Mesendoderm (in vitro differentiated cells): ENCODE data around the gene PEF1.

Experiments used
- DNase-seq: peaks from one replicate; pipeline ENCODE4 v3.0.0; 2013
- H2AK5ac ChIP-seq: 2 replicates; pipeline ENCODE4 v1.6.1; 2013; ENCODE audit warnings: low read length, inconsistent platforms
- H2BK120ac ChIP-seq: 2 replicates; pipeline ENCODE4 v1.6.1; 2013; ENCODE audit warnings: low read depth, mild to moderate bottlenecking, low read length, moderate library complexity, mixed read lengths
- H2BK15ac ChIP-seq: replicated peaks from 2 replicates; pipeline ENCODE4 v1.6.1; 2013; ENCODE audit warnings: low read depth, mild to moderate bottlenecking, moderate library complexity
- H2BK5ac ChIP-seq: 2 replicates; pipeline ENCODE4 v1.6.1; 2013; ENCODE audit warnings: low read length, inconsistent platforms
- H3K18ac ChIP-seq: 2 replicates; pipeline ENCODE4 v1.6.1; 2013; ENCODE audit warnings: mild to moderate bottlenecking, low read length, mixed read lengths
- H3K23ac ChIP-seq: one replicate; pipeline ENCODE4 v1.6.1; 2013; ENCODE audit warnings: low read length
- H3K27ac ChIP-seq: 2 replicates; pipeline ENCODE4 v1.5.1; 2013; ENCODE audit warnings: low read depth, mild to moderate bottlenecking, inconsistent platforms, low read length, moderate library complexity
- H3K27me3 ChIP-seq: 2 replicates; pipeline ENCODE4 v1.6.1; 2013; ENCODE audit warnings: low read length, control low read depth, mild to moderate bottlenecking, inconsistent platforms; ENCODE audit not compliant: insufficient read depth, poor library complexity
- H3K36me3 ChIP-seq: 2 replicates; pipeline ENCODE4 v1.6.1; 2013; ENCODE audit warnings: low read length, inconsistent platforms; ENCODE audit not compliant: control insufficient read depth, insufficient read depth
- H3K4ac ChIP-seq: one replicate; pipeline ENCODE4 v1.6.1; 2013; ENCODE audit warnings: low read depth, mild to moderate bottlenecking, low read length, moderate library complexity
- H3K4me1 ChIP-seq: 2 replicates; pipeline ENCODE4 v1.6.1; 2013; ENCODE audit warnings: low read depth, low read length, inconsistent platforms; ENCODE audit not compliant: control insufficient read depth
- H3K4me2 ChIP-seq: 2 replicates; pipeline ENCODE4 v1.6.1; 2013; ENCODE audit warnings: low read length
- H3K4me3 ChIP-seq: 2 replicates; pipeline ENCODE4 v1.5.1; 2013; ENCODE audit warnings: mild to moderate bottlenecking, low read length
- H3K56ac ChIP-seq: one replicate; pipeline ENCODE4 v1.6.1; 2013; ENCODE audit warnings: low read length
- H3K79me1 ChIP-seq: 2 replicates; pipeline ENCODE4 v1.6.1; 2013; ENCODE audit warnings: low read length, inconsistent platforms
- H3K79me2 ChIP-seq: 2 replicates; pipeline ENCODE4 v1.6.1; 2013; ENCODE audit warnings: mild to moderate bottlenecking, low read length; ENCODE audit not compliant: control insufficient read depth, insufficient read depth
- H3K9ac ChIP-seq: 2 replicates; pipeline ENCODE4 v1.6.1; 2013; ENCODE audit warnings: low read length, inconsistent platforms
- H4K5ac ChIP-seq: one replicate; pipeline ENCODE4 v1.6.1; 2013; ENCODE audit warnings: low read length
- H4K8ac ChIP-seq: one replicate; pipeline ENCODE4 v1.6.1; 2013; ENCODE audit warnings: low read depth, mild to moderate bottlenecking, control low read depth, low read length, moderate library complexity
- WGBS: extraction: QIAGEN DNeasy Blood & Tissue Kit; methylation state at CpG from one replicate; pipeline ENCODE4 v1.1.7; 2013; ENCODE audit warnings: low lambda C conversion rate, missing lambda C conversion rate; ENCODE audit not compliant: insufficient coverage; ENCODE audit errors: extremely low coverage; 5-methylcytosine and 5-hydroxymethylcytosine counted together

The PEF1 gene

DNA sequence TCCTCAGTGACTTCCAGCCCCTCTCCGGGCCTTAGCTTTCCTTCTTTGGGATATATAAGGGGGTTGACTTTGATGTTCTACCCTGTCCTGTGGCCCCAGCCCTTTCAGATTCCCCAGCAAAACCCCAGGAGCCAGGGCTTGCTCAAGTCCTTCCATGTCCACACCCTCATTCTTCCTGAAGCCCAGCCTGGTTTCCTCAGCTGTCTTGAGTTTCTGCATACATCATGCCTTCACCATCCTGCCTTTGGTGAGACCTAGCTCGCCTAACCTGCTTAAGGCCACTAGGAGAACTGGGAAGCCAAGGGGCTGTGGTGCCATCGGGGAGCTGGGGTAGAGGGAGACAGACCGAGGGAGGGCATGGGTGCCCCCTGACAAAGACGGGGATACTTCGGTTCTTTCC is 17.2 kb upstream of the PEF1 start:
- H2AK5ac ChIP-seq = no peak overlapping the region
- no peak overlapping the region for H4K5ac ChIP-seq
- DNase-seq = no peak
- no peak overlapping the region for H3K4me2 ChIP-seq
- no peak overlapping the region for H3K23ac ChIP-seq
- no peaks in the 10 kb centered on the region for H3K4me1 ChIP-seq
- H3K36me3 ChIP-seq = no peaks in the 10 kb centered on the region
- no peak overlapping the region for H3K18ac ChIP-seq
- no peak overlapping the region for H4K8ac ChIP-seq
- WGBS = no CpG with 5 or more reads among the region's 6 CpGs
- no peak overlapping the region for H2BK15ac ChIP-seq
- no peak overlapping the region for H2BK5ac ChIP-seq
- no peaks in the 10 kb centered on the region for H3K27me3 ChIP-seq
- H3K27ac ChIP-seq = no peak overlapping the region
- H3K79me2 ChIP-seq = no peaks in the 10 kb centered on the region
- H2BK120ac ChIP-seq = no peak overlapping the region
- H3K9ac ChIP-seq = no peak overlapping the region
- H3K56ac ChIP-seq = no peak overlapping the region
- H3K4ac ChIP-seq = no peak overlapping the region
- H3K4me3 ChIP-seq = no peak overlapping the region
- no peaks in the 10 kb centered on the region for H3K79me1 ChIP-seq

DNA sequence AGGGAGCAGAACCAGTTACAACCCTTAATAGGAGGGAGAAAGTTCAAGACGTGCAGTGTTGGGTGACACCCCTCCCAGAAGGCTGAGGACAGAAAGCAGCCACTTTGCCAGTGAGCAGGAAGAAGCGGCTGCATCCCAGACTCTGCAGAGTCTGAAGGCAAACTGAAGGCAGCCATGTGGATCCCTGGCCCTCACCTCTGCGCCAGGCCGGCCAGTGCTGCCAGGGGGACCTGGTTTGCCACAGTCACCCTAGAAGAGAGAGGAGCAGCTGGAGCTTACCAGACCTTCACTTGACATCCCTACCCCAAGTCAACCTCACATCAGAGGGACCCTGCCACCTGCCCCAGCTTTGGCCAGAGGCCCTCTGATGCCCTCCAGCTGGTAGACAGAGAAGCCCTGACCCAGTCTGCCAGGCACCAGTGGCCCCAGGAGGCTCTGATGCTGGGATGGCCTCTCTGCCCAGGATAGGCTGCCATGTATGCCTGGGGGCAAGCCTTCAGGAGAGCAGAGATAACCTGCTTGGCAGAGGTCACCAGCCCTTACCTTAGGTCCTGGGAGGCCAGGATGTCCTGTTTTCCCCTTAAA is 16.3 kb upstream of the PEF1 start:
- Histone ChIP-seq H3K56ac (no peak overlapping the region), H3K18ac (no peak overlapping the region), H3K9ac (no peak overlapping the region), H3K79me1 (no peaks in the 10 kb centered on the region), H3K27me3 (no peaks in the 10 kb centered on the region), H3K4me1 (no peaks in the 10 kb centered on the region), H4K5ac (no peak overlapping the region), H3K23ac (no peak overlapping the region), H2BK15ac (no peak overlapping the region), H4K8ac (no peak overlapping the region), H3K27ac (no peak overlapping the region), H3K79me2 (no peaks in the 10 kb centered on the region), H2BK120ac (no peak overlapping the region), H3K4me2 (no peak overlapping the region), H3K4ac (no peak overlapping the region), H2AK5ac (no peak overlapping the region), H2BK5ac (no peak overlapping the region), H3K4me3 (no peak overlapping the region), H3K36me3 (no peaks in the 10 kb centered on the region)
- no peak for DNase-seq
- WGBS = no CpG with 5 or more reads among the region's 4 CpGs

DNA sequence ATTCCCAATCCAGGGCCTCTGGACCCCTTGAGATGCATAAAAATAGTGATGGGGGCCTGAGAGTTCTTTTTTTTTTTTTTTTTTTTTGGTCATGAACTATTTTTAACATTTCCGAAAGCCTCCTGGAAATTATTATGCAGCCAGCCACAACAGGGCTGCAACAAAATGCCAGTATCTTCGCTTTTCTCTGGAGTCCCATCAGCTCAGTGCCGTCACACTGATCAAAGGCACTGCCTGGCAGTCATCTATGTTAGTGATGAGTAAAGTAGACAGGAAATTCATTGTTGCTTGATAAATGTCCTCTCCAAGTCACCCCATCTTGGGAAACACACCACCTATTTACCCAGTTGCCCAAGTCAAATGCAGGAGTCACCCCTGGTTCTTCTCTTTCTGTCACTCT is 15.2 kb upstream of the PEF1 start:
- Histone ChIP-seq H2BK120ac (no peak overlapping the region), H4K8ac (no peak overlapping the region), H3K4me3 (no peak overlapping the region), H3K27ac (no peak overlapping the region), H4K5ac (no peak overlapping the region), H3K79me2 (no peaks in the 10 kb centered on the region), H2AK5ac (no peak overlapping the region), H3K79me1 (no peaks in the 10 kb centered on the region), H3K18ac (no peak overlapping the region), H3K23ac (no peak overlapping the region), H3K36me3 (no peaks in the 10 kb centered on the region), H2BK5ac (no peak overlapping the region), H3K4ac (no peak overlapping the region), H3K4me1 (no peaks in the 10 kb centered on the region), H3K27me3 (no peaks in the 10 kb centered on the region), H3K4me2 (no peak overlapping the region), H3K56ac (no peak overlapping the region), H2BK15ac (no peak overlapping the region), H3K9ac (no peak overlapping the region)
- DNase-seq = no peak
- WGBS = no CpG with 5 or more reads among the region's 3 CpGs

DNA sequence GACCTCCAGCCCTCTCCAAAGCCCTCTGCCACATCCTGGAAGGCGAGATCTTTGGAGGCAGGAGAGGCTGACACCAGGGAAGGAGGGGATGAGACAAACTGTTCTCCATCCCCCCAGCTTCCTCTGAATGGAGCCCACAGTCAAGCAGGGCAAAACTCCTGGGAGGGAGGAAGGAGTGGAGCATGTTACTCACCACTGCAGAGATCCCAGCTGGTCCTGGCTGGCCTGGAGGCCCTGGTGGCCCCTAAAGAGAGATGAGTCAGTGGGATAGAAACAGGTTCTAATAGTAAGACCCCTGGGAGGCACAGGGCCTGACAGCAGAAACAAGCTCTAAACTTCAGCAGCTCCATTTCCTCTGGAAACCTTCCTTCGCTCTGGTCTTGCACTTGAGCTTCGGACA is 14.0 kb upstream of the PEF1 start:
- no CpG with 5 or more reads among the region's 3 CpGs for WGBS
- H3K27me3 ChIP-seq = no peaks in the 10 kb centered on the region
- no peak overlapping the region for H2AK5ac ChIP-seq
- no peak overlapping the region for H3K56ac ChIP-seq
- H3K79me1 ChIP-seq = no peaks in the 10 kb centered on the region
- H3K18ac ChIP-seq = no peak overlapping the region
- H3K23ac ChIP-seq = no peak overlapping the region
- H3K4me1 ChIP-seq = no peaks in the 10 kb centered on the region
- no peak overlapping the region for H2BK5ac ChIP-seq
- no peak overlapping the region for H3K9ac ChIP-seq
- no peaks in the 10 kb centered on the region for H3K79me2 ChIP-seq
- no peak overlapping the region for H3K4me3 ChIP-seq
- H2BK15ac ChIP-seq = no peak overlapping the region
- H3K4ac ChIP-seq = no peak overlapping the region
- no peaks in the 10 kb centered on the region for H3K36me3 ChIP-seq
- no peak overlapping the region for H3K4me2 ChIP-seq
- no peak for DNase-seq
- H4K5ac ChIP-seq = no peak overlapping the region
- H2BK120ac ChIP-seq = no peak overlapping the region
- H4K8ac ChIP-seq = no peak overlapping the region
- H3K27ac ChIP-seq = no peak overlapping the region

DNA sequence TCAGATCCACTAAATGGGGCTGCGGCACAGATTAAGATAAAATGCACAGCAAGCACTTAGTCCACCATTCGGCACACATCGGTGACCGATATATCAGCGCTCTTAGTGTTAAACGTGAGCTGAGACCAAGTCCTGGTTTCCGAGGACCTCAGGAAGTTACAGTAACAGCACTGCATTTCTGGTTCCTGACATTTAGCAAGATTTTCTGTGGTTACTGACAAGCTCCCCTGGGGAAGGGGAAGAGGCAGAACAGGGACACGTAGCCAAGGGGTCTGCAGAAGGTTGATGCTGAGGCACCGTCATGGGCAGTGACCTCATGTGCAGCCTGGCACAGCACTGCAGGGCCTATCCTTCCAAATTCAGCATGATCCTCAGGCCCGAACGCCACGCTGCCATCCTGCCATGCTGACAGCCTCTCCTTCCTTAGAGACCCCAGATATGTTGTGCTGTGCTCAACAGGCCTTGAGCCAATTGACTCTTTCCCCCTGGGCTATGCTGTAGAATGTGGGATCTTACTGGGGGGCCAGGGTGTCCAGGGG is 13.4 kb upstream of the PEF1 start:
- no peaks in the 10 kb centered on the region for H3K36me3 ChIP-seq

More for the DNA sequence above, 13.4 kb upstream of the PEF1 start:
- Histone ChIP-seq H3K79me2 (no peaks in the 10 kb centered on the region), H3K27me3 (no peaks in the 10 kb centered on the region), H3K4me3 (no peak overlapping the region), H4K5ac (no peak overlapping the region), H3K4ac (no peak overlapping the region), H3K27ac (no peak overlapping the region), H2BK5ac (no peak overlapping the region), H3K4me2 (no peak overlapping the region), H3K4me1 (no peaks in the 10 kb centered on the region), H3K23ac (no peak overlapping the region), H2BK120ac (no peak overlapping the region), H4K8ac (no peak overlapping the region), H3K18ac (no peak overlapping the region), H3K56ac (no peak overlapping the region), H2AK5ac (no peak overlapping the region), H3K79me1 (no peaks in the 10 kb centered on the region), H2BK15ac (no peak overlapping the region), H3K9ac (no peak overlapping the region)
- no CpG with 5 or more reads among the region's 12 CpGs for WGBS
- no peak for DNase-seq
